DND-41 (cell line): Measurements from ENCODE around the gene LRRC15.
A peak's percentile ranks its signal among the peaks of the same experiment; 100 is the strongest.

Source experiments
- ATAC-seq: fragments of 200-7000 bp; cut with Tn5 transposase; 3 replicates; pipeline ENCODE4 v1.9.1; 2021; ENCODE audit warnings: low read depth; ENCODE audit not compliant: insufficient read depth
- DNase-seq: peaks from one replicate; pipeline ENCODE4 v3.0.0-alpha.2; 2020
- H2AFZ ChIP-seq: 2 replicates; pipeline ENCODE4 v1.6.0; 2012; ENCODE audit warnings: low read depth, low read length
- H3K27ac ChIP-seq: 2 replicates; pipeline ENCODE4 v1.5.1; 2012; ENCODE audit warnings: low read length, inconsistent platforms
- H3K27me3 ChIP-seq: fragments of 200-600 bp; sonication (generic); 2 replicates; pipeline ENCODE4 v1.6.0; 2012; ENCODE audit warnings: low read length, mild to moderate bottlenecking, inconsistent platforms; ENCODE audit not compliant: insufficient read depth, poor library complexity
- H3K36me3 ChIP-seq: 2 replicates; pipeline ENCODE4 v1.5.1; 2012; ENCODE audit warnings: low read length, inconsistent platforms; ENCODE audit not compliant: insufficient read depth
- H3K4me1 ChIP-seq: 2 replicates; pipeline ENCODE4 v1.5.1; 2012; ENCODE audit warnings: mild to moderate bottlenecking, low read length; ENCODE audit not compliant: insufficient read depth
- H3K4me2 ChIP-seq: 2 replicates; pipeline ENCODE4 v1.6.0; 2012; ENCODE audit warnings: mild to moderate bottlenecking, moderate library complexity, low read length, inconsistent platforms; ENCODE audit not compliant: insufficient read depth
- H3K4me3 ChIP-seq, 2 experiments: fragments of 200-600 bp in 1 of 2; shearing (Covaris generic) in 1 of 2; 2 replicates each; pipeline ENCODE4 v1.5.1; 2012 to 2016; ENCODE audit warnings: inconsistent platforms in 2 of 2, low read length in 2 of 2, mild to moderate bottlenecking in 2 of 2, low read depth in 1 of 2, moderate library complexity in 1 of 2
- H3K79me2 ChIP-seq: 2 replicates; pipeline ENCODE4 v1.6.0; 2012; ENCODE audit warnings: low read length, inconsistent platforms; ENCODE audit not compliant: insufficient read depth
- H3K9ac ChIP-seq: 2 replicates; pipeline ENCODE4 v1.6.0; 2012; ENCODE audit warnings: low read depth, mild to moderate bottlenecking, inconsistent platforms, low read length, moderate library complexity
- H3K9me3 ChIP-seq: 2 replicates; pipeline ENCODE4 v1.5.1; 2012; ENCODE audit warnings: low read length, moderate library complexity, mild to moderate bottlenecking, inconsistent platforms; ENCODE audit not compliant: insufficient read depth, severe bottlenecking
- H4K20me1 ChIP-seq: 2 replicates; pipeline ENCODE4 v1.6.0; 2012; ENCODE audit warnings: low read length; ENCODE audit not compliant: insufficient read depth
- CTCF ChIP-seq: IDR thresholded peaks from 2 replicates; pipeline ENCODE4 v1.5.1; 2012; ENCODE audit warnings: borderline replicate concordance, low read length, moderate library complexity, mild to moderate bottlenecking; ENCODE audit not compliant: poor library complexity, severe bottlenecking; ENCODE audit errors: extremely low read depth
- EZH2 ChIP-seq: IDR thresholded peaks from 3 replicates; pipeline ENCODE4 v1.6.1; 2012; ENCODE audit warnings: borderline replicate concordance, low read depth, mild to moderate bottlenecking, moderate library complexity, low read length, inconsistent platforms; ENCODE audit not compliant: severe bottlenecking

LRRC15 gene

GRCh38 chr3:194401346-194401745, 31.8 kb upstream of the LRRC15 start:
- DNase-seq (no peak), ATAC-seq (no peak)
- Histone ChIP-seq H3K27ac (no peak overlapping the region), H3K4me2 (no peak overlapping the region), H3K27me3 (peaks cover 5% of the 10 kb centered on the region), H3K9ac (no peak overlapping the region), H3K4me3 (no peak overlapping the region), H3K79me2 (no peaks in the 10 kb centered on the region), H4K20me1 (no peaks in the 10 kb centered on the region), H3K4me1 (peaks cover 38% of the 10 kb centered on the region), H3K9me3 (peaks cover 3% of the 10 kb centered on the region), H2AFZ (no peak overlapping the region), H3K36me3 (peaks cover 22% of the 10 kb centered on the region; the same call in 1 of the 2 replicates)
- TF ChIP-seq CTCF (no peak), EZH2 (no peak)

GRCh38 chr3:194399874-194400411, 30.4 kb upstream of the LRRC15 start:
- H3K4me2 ChIP-seq, result no peak overlapping the region

GRCh38 chr3:194399166-194399565, 29.6 kb upstream of the LRRC15 start, which contains the start of gene GP5:
TSS of gene GP5 (minus strand) at chr3:194399266. CDS start at chr3:194398282, 984 bp downstream.
- peaks cover 3% of the 10 kb centered on the region for H3K9me3 ChIP-seq
- DNase-seq (no peak), ATAC-seq (no peak)
- H3K79me2 ChIP-seq, result no peaks in the 10 kb centered on the region
- no peaks in the 10 kb centered on the region for H4K20me1 ChIP-seq
- H3K9ac ChIP-seq, result peak within 1 kb of the TSS; percentile 30; the same call in 1 of the 2 replicates
- H3K4me3 ChIP-seq, result peak within 1 kb of the TSS in 1 of 2 experiments; percentile 50; a peak in 2 of 4 replicates
- peak within 1 kb of the TSS; percentile 78; the same call in 1 of the 2 replicates for H3K27ac ChIP-seq
- peaks cover 7% of the 10 kb centered on the region; the same call in 1 of the 2 replicates for H3K36me3 ChIP-seq
- peaks cover 5% of the 10 kb centered on the region for H3K27me3 ChIP-seq
- H2AFZ ChIP-seq, result 0 out of 2 replicates have a peak within 1 kb of the TSS, but pooled peaks have one; percentile 51
- TF ChIP-seq CTCF (no peak), EZH2 (no peak)
- peak within 1 kb of the TSS; percentile 67 for H3K4me2 ChIP-seq
- peaks cover 58% of the 10 kb centered on the region for H3K4me1 ChIP-seq

More at GRCh38 chr3:194399874-194400411, 30.4 kb upstream of the LRRC15 start:
- ATAC-seq (no peak), DNase-seq (peak; percentile 37)
- H2AFZ ChIP-seq, result no peak overlapping the region
- TF ChIP-seq EZH2 (no peak), CTCF (no peak)
- peaks cover 52% of the 10 kb centered on the region for H3K4me1 ChIP-seq
- peaks cover 5% of the 10 kb centered on the region for H3K27me3 ChIP-seq
- H3K4me3 ChIP-seq, result no peak overlapping the region
- peaks cover 3% of the 10 kb centered on the region for H3K9me3 ChIP-seq
- peaks cover 10% of the 10 kb centered on the region; the same call in 1 of the 2 replicates for H3K36me3 ChIP-seq
- H3K27ac ChIP-seq, result no peak overlapping the region
- H3K9ac ChIP-seq, result no peak overlapping the region
- H3K79me2 ChIP-seq, result no peaks in the 10 kb centered on the region
- no peaks in the 10 kb centered on the region for H4K20me1 ChIP-seq
